Gastroesophageal sphincter (tissue), 4 donors: Measurements from ENCODE around the gene TSC22D2. TPM values are rescaled to one million over a fixed set of nuclear protein-coding genes. Genes with fewer than 3 reads are reported as not detected.

Experiments
- ATAC-seq: fragments of 150-250 bp; one replicate; pipeline ENCODE4 v1.9.1; 2016; ENCODE audit warnings: mild to moderate bottlenecking, moderate library complexity
- H3K27ac ChIP-seq, 4 donors: fragments of 200-600 bp; sonication (generic) in 3 of 4; 1 replicate in 3 of 4; 2 replicates in 1 of 4; pipeline ENCODE4 v1.5.1; 2016 to 2019
- H3K27me3 ChIP-seq: fragments of 200-600 bp; sonication (generic); one replicate; pipeline ENCODE4 v1.5.1; 2019
- H3K36me3 ChIP-seq, 2 donors: fragments of 200-600 bp; sonication (generic); one replicate each; pipeline ENCODE4 v1.5.1; 2019; ENCODE audit warnings: control low read depth in 1 of 2
- H3K4me1 ChIP-seq, 3 donors: fragments of 200-600 bp; sonication (generic); 1 replicate in 2 of 3; 2 replicates in 1 of 3; pipeline ENCODE4 v1.5.1; 2016 to 2019; ENCODE audit warnings: control low read depth in 2 of 3
- H3K4me3 ChIP-seq, 2 donors: fragments of 200-600 bp; sonication (generic); one replicate each; pipeline ENCODE4 v1.5.1; 2019; ENCODE audit warnings: mild to moderate bottlenecking in 1 of 2, moderate library complexity in 1 of 2
- H3K9me3 ChIP-seq, 3 donors: fragments of 200-600 bp; sonication (generic); one replicate each; pipeline ENCODE4 v1.5.1; 2017 to 2019; ENCODE audit warnings: control low read depth in 2 of 3
- EP300 ChIP-seq: sonication (generic); formaldehyde crosslinking; IDR thresholded peaks from one replicate; pipeline ENCODE4 v1.6.1; 2017; ENCODE audit warnings: antibody characterized with exemption, mild to moderate bottlenecking
- POLR2A ChIP-seq, 2 donors: fragments of 450-650 bp; IDR thresholded peaks; one replicate each; pipeline ENCODE4 v1.6.1; 2017; ENCODE audit warnings: antibody characterized with exemption in 2 of 2, mild to moderate bottlenecking in 2 of 2, moderate library complexity in 1 of 2
- POLR2AphosphoS5 ChIP-seq: sonication (generic); formaldehyde crosslinking; IDR thresholded peaks from one replicate; pipeline ENCODE4 v1.6.1; 2017; ENCODE audit warnings: antibody characterized with exemption
- WGBS, 2 donors: methylation state at CpG; one replicate each; pipeline ENCODE4 v1.1.5; 2018; ENCODE audit warnings: low coverage in 1 of 2; 5-methylcytosine and 5-hydroxymethylcytosine counted together
- total RNA-seq, 4 donors: library from RNA; depleted of rRNA; stranded (reverse); fragments of >200 nt; gene quantifications; one replicate each; pipeline ENCODE4 v1.1.0, GENCODE V29; 2016
- TF ChIP-seq, protein P1 (sequence below), 4 experiments: fragments of 200-600 bp in 2 of 4; fragments of 450-650 bp in 2 of 4; sonication (generic) in 1 of 4; IDR thresholded peaks; one replicate each; pipeline ENCODE4 v1.5.1; 2017 to 2019; ENCODE audit warnings: antibody characterized with exemption in 4 of 4, mild to moderate bottlenecking in 2 of 4, moderate library complexity in 2 of 4

TSC22D2 gene
- total RNA-seq, 4 donors from 2014 or later: 15.4 to 30.0 (median 26.0) TPM

DNA sequence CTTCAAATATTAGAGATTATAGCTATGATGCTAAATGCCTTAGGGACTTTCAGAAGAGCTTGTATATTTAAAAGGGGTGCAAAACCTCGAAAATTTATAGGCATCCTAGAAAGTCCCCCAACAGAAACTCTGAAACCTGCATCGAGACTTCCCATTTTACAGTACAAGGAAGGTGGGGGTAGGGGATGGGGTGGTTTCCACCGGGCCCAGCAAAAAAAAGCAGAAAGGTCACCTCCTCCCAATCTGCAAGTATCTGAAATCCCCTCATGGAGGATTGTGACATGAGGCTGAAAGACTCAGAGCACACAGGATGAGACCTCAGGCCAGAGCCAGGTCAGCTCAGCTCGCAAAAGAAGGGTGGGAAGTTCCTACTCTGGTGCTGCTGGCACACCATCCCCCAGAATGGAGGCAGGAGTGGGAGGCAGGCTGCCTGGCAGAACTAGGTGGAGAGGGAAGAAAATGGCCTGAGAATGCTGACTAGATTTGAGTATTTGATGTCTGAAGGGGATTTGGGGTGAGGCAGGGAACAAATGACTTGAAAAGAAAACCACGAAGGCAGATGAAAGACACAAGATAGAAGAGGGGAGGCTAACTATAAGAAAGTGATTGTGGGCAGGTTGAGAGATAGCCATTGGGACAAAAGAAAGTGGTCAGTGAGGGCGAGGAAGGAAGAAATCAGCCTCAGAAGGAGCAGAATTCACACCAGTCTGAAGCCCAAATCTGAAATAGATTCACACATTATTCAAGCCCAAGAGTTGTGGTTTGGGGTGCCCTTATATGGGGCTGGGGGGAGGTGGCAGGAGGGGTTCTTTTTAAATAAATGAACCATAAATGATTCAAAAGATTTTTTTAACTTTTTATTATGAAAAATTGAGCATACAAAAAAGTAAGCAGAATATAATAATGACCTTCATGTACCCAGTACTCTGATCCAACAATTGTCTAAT lies 22.5 kb upstream of the TSC22D2 start:
- H3K27me3 ChIP-seq: no peaks in the 10 kb centered on the region
- H3K9me3 ChIP-seq: no peaks in the 10 kb centered on the region
- no peaks in the 10 kb centered on the region for H3K4me1 ChIP-seq
- ATAC-seq: no peak
- 79 to 100% methylated on average over 2 to 5 of the region's 6 CpGs for WGBS, 2 donors
- no peaks in the 10 kb centered on the region for H3K36me3 ChIP-seq
- no peak for TF ChIP-seq POLR2A (IDR thresholded peaks at IDR 0.05)
- TF ChIP-seq, protein P1, sequence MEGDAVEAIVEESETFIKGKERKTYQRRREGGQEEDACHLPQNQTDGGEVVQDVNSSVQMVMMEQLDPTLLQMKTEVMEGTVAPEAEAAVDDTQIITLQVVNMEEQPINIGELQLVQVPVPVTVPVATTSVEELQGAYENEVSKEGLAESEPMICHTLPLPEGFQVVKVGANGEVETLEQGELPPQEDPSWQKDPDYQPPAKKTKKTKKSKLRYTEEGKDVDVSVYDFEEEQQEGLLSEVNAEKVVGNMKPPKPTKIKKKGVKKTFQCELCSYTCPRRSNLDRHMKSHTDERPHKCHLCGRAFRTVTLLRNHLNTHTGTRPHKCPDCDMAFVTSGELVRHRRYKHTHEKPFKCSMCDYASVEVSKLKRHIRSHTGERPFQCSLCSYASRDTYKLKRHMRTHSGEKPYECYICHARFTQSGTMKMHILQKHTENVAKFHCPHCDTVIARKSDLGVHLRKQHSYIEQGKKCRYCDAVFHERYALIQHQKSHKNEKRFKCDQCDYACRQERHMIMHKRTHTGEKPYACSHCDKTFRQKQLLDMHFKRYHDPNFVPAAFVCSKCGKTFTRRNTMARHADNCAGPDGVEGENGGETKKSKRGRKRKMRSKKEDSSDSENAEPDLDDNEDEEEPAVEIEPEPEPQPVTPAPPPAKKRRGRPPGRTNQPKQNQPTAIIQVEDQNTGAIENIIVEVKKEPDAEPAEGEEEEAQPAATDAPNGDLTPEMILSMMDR (IDR thresholded peaks at IDR 0.05): no peak
- no peak for TF ChIP-seq EP300
- no peak overlapping the region for H3K27ac ChIP-seq
- H3K4me3 ChIP-seq: no peak overlapping the region

DNA sequence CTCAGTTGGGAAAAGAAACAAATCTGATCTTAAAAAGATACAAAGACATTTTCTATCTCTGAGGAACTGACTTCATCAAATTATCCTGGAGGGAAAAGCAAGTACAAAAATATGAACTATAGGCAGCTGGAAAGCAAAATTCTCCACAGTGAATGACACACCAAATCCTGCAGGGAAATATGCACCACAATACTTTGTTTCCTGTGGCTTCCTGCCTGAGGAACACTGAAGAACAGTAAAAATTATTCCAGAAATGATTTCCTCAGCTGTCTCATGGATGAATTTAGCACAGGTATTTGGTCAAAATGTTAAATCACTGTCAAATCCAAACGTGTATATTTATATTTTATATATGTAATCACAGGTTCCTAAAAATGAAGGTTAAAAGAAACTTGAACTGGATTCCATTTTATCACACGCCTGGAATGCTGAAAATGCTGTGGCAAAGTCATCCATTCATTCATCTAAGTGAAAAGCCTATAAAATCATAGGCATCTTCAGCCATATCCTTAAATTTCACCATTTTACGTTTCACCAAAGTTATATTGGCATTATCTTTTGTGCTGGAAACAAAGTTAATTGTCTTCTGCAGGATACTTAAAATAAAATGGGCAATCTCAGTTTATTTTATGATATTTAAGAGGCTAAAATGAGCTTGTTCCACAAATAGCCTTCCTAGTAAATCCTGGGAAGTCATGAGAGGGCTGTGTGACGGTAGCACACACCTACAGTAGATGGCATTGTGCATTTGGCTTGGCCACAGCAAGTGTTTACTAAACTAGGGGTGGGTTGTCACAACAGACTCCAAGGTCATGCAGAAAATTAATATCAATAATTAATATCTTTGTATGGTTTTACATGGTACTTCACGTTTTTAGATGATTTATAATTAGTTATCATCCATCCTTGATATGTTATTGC lies 19.3 kb upstream of the TSC22D2 start:
- H3K4me3 ChIP-seq: no peak overlapping the region
- WGBS, 2 donors: 62 to 66% methylated on average over 5 of the region's 5 CpGs
- no peak overlapping the region for H3K27ac ChIP-seq
- ATAC-seq: no peak
- TF ChIP-seq, protein P1 (IDR thresholded peaks at IDR 0.05): no peak
- TF ChIP-seq EP300: no peak
- TF ChIP-seq POLR2A (IDR thresholded peaks at IDR 0.05): no peak
- TF ChIP-seq POLR2AphosphoS5: no peak
- H3K27me3 ChIP-seq: no peaks in the 10 kb centered on the region
- H3K36me3 ChIP-seq: no peaks in the 10 kb centered on the region
- no peaks in the 10 kb centered on the region for H3K4me1 ChIP-seq
- no peaks in the 10 kb centered on the region for H3K9me3 ChIP-seq

DNA sequence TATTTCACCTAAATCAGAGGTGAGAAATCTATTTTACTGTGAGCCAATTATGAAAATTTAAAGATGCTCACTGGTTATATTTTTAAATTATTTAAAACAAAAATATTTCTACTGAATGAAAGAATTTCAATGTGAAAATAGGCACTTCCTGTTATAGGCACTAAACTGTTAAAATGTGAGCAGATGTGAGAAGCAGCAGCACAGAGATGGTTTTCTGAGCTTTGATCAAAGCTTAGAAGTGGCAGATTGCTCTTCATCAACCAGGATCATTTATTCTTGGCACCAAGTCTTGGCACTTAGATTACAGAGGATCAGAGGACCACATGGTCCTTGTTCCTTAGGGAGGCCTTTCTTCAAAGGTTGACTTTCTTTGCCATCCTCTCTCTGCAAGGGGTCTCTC lies 18.0 kb upstream of the TSC22D2 start:
- ATAC-seq: no peak
- H3K4me3 ChIP-seq: no peak overlapping the region
- H3K9me3 ChIP-seq: no peaks in the 10 kb centered on the region
- H3K4me1 ChIP-seq: no peaks in the 10 kb centered on the region
- no peak overlapping the region for H3K27ac ChIP-seq
- no peaks in the 10 kb centered on the region for H3K27me3 ChIP-seq
- no peaks in the 10 kb centered on the region for H3K36me3 ChIP-seq
- TF ChIP-seq, protein P1 (IDR thresholded peaks at IDR 0.05): no peak
- TF ChIP-seq POLR2A (IDR thresholded peaks at IDR 0.05): no peak
- TF ChIP-seq EP300: no peak
- TF ChIP-seq POLR2AphosphoS5: no peak

DNA sequence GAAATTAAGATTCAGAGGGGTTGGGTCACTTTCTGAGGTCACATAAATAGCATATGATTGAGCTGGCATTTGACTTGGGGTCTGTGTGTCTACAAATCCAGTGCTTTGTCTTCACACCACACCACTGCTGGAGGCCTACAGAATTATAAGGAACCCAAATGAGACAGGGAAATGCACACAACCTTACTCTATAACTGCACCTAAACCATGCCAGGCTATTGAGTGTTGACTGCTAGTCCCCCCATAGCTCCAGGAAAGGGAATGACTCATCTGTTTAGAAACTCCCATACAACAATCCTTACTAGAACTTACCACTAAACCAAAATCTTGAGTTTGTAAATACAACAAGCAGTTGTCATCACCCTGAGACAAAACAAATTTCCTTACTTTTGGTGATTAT lies 16.9 kb upstream of the TSC22D2 start:
- Histone ChIP-seq H3K36me3 (no peaks in the 10 kb centered on the region), H3K27me3 (no peaks in the 10 kb centered on the region), H3K9me3 (no peaks in the 10 kb centered on the region), H3K4me1 (no peaks in the 10 kb centered on the region), H3K4me3 (no peak overlapping the region), H3K27ac (no peak overlapping the region)
- no peak for TF ChIP-seq POLR2AphosphoS5
- ATAC-seq: no peak

DNA sequence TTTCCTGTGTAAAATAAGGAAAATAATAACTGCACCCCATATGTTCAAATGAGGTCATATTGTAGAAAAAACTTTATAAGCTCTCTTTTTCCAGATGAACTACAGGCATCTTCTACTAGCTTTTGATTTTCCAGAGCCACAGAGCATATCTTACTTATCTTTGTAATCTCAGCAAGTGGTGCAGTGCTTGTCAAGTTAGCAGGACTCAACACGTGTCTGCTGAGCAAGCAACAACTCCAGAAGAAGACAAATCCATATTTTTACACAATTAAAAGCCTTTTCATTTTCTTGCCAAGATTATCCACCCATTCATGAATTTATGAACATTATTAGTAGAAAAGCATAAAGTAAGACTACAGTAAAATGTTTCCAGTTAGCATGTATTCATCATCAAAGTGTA lies 14.4 kb upstream of the TSC22D2 start:
- Histone ChIP-seq H3K4me1 (peaks cover 0 to 6% (median 0%) of the 10 kb centered on the region in 3 donors), H3K36me3 (no peaks in the 10 kb centered on the region), H3K9me3 (no peaks in the 10 kb centered on the region), H3K4me3 (no peak overlapping the region), H3K27me3 (no peaks in the 10 kb centered on the region), H3K27ac (no peak overlapping the region)
- 50 to 69% methylated on average over 1 of the region's 1 CpG for WGBS, 2 donors
- TF ChIP-seq EP300 (no peak), POLR2AphosphoS5 (no peak), POLR2A (IDR thresholded peaks at IDR 0.05) (no peak)
- TF ChIP-seq, protein P1 (IDR thresholded peaks at IDR 0.05): no peak
- no peak for ATAC-seq
